ENCODE data around the gene PHKA1.

DNA sequence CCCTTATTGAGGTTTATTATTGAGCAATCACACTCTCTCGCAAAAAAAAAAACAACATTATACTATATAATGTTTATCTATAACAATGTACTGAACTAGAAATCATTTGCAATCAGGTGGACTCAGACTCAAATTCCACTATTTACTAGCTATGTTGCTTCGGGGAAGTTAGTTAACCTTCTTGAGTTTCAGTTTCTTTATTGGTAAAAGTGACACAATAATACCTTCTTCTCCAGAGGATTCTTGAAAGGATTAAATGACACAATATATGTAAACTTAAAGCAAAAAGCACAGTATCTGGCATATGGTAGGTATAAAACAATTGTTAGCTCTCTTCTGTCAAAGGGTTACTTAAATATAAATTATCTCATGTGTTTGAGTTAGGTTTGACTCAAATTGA is 110.0 kb downstream of the PHKA1 start:
- TF ChIP-seq, protein P1, sequence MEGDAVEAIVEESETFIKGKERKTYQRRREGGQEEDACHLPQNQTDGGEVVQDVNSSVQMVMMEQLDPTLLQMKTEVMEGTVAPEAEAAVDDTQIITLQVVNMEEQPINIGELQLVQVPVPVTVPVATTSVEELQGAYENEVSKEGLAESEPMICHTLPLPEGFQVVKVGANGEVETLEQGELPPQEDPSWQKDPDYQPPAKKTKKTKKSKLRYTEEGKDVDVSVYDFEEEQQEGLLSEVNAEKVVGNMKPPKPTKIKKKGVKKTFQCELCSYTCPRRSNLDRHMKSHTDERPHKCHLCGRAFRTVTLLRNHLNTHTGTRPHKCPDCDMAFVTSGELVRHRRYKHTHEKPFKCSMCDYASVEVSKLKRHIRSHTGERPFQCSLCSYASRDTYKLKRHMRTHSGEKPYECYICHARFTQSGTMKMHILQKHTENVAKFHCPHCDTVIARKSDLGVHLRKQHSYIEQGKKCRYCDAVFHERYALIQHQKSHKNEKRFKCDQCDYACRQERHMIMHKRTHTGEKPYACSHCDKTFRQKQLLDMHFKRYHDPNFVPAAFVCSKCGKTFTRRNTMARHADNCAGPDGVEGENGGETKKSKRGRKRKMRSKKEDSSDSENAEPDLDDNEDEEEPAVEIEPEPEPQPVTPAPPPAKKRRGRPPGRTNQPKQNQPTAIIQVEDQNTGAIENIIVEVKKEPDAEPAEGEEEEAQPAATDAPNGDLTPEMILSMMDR (IDR thresholded peaks at IDR 0.05), result no peak
- no peak for TF ChIP-seq ZFX (IDR thresholded peaks at IDR 0.05; ENCODE audit: borderline replicate concordance)
